CD4-positive, alpha-beta T cell treated with Interleukin-2 at 100 ng/mL for 4 hours (primary cell): ENCODE results near the gene WNT7A.

Experiments used
- DNase-seq: peaks from one replicate; pipeline ENCODE4 v3.0.0-alpha.2; 2020; ENCODE audit warnings: low spot score

Gene WNT7A

DNA sequence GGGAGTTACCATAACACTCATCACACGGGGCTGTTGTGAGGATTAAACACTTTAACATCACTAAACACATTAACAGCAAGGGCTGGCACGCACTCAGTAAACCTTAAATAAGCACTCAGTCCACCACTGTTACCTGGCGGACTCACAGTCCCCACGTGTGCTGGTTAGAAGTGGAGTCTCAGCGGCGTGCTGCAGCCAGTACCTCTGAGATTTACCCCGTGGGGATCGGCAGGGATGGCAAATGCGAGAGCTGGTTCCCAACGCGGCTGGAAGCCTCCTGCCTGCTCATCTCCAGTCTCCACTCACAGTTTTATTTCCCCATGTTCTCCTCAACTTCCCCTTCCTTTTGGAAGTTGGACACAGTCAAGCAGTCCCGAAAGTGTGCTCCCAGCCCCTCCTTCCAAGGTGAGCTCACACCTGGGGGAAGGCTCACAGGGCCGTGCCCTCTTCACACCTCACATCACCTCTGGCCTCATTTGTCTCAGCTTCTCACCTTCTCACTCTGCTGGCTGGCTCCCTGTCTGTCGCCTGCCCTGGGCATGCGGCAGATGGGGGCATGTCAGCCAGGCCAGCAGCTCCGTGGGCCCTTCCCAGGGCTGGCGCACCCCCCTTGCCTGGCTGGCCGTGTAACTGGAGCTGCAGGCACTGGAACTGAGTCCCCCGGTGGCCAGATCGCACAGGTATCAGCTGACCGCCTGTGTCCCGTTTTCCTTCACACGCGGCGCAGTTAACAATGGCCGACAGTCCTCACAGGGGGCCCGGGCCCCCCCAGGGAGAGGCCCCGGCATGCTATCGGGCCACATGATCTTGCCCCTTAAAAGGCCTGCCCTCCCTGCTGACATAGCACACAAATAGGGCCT is 87.1 kb downstream of the WNT7A start:
- no peak for DNase-seq

- DNase-seq = no peak
Measured at GRCh38 chr3:13792051-13792490, 87.8 kb downstream of the WNT7A start.

DNA sequence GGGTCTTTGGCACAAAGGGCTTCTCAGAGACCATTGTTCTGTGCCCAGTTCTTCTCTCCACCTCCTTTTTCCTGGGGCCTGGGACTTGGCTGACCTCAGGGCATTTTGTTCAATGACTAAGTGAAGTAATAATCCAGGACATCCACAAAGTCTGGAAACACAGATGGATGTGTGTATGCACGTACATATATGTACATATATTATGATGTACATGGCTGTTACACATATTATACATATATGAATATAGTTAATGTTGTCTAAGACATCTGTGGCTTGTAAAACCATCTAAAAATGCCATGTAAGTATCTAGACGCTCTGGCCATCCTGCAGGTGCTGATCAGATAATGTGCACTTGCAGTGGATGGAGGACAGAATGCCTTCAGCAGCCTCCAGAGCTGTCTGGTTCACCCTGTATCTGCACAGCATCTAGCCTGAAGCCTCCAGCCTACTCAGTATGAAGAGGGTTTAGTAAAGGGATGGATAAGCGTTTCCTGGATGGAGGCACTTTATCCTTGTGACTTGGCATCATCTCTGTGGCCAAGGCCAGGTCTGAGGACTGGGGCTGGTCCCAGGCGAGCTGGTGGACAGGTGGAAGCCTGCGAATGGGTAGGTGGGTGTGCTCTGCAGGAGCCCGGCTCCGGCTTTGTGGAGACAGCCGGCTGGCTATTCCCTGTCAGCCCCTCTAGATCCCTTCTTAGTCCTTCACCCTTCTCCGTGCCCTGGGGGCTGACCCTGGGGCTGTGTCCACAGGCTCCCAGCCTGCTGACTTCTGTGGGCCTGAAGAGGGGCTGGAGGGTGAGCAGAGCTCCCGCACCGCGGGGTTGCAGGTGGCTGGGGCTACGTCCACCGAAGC is 88.4 kb downstream of the WNT7A start:
- no peak for DNase-seq

DNA sequence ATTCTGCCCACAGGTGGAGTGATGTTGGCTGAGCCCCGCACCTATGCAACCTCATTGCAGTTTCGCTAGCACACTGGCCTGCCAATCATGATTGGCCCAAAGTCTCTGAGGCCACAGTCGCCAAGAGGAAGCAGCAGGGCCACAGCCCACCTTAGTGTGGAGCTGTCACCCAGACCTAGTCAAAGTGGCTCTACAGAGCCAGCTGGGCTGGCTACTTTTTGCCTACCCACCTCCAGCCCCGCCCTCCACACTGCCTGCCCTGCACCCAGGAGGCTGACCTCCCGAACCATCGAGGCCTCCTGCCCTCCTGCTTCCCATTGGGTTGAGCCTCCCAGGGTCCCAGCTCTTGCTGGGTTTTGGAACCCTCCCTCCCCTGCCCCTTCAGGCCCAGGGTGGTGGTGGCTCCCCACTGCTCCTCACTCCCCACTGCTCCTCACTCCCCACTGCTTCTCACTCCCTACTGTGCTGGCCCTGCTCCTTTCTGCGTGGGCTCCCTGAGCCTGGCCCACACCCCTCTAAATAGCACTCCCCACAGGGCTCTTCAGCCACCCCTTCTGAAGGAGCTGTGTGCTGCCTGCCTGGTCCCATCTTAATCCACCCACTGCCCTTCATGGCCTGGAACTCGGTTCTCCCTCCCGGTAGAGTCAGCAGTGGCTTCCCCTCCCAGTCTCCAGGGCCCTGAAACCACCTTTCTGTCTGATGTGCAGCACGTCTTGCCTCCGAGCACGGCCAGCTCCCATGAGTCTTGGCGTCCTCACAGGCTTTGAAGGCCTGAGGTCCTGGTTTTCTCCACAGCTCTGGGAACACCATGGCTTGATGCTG is 89.3 kb downstream of the WNT7A start:
- no peak for DNase-seq

GRCh38 chr3:13788522-13789424 is 91.1 kb downstream of the WNT7A start:
- no peak for DNase-seq

- DNase-seq = no peak
Measured at GRCh38 chr3:13787533-13788132, 92.2 kb downstream of the WNT7A start.

DNA sequence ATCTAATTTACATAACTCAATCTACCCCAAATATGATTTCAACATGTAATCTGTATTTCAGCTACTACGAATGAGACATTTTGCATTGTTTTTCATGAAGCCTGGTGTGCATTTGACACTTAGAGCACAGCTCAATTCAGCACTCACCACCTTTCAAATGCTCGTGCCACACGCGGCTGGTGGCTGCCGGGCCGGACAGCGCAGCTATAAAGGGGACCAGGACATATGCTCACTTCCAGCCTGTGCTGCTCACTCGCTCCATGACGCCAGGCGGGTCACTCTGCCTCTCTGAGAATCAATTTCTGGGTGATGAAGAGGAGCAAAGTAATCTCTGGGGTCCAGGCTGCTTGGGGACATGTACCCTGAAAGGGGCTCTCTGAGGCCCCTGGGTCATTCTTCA is 93.1 kb downstream of the WNT7A start:
- no peak for DNase-seq

DNA sequence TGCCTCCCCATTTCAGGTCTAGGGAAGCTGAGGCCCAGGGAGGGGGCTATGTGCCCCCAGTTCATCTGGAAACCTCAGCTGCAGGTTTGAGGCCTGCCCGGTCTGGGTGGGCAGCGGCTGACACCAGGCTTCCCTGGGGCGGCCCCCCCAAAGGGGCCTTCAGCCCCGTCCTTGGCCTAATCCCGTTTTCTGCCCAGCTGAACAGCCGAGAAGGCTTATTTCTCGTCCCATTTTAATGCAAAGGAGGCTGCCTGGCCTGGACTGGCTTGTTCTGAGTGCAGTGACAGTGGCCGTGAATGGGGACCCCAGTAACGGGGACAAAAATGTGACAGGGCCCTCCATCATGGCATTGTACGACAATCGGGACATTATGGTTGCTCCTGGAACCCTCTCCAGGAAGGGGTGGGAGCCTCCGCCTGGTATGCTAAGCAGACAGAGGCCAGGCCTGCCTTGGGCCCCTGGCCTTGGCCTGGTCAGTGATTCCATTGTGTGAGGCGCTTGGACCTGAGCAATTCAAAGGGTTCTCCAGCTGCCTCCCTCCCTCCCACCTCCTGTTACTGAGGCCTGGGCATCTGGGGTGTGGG is 93.9 kb downstream of the WNT7A start:
- no peak for DNase-seq

DNA sequence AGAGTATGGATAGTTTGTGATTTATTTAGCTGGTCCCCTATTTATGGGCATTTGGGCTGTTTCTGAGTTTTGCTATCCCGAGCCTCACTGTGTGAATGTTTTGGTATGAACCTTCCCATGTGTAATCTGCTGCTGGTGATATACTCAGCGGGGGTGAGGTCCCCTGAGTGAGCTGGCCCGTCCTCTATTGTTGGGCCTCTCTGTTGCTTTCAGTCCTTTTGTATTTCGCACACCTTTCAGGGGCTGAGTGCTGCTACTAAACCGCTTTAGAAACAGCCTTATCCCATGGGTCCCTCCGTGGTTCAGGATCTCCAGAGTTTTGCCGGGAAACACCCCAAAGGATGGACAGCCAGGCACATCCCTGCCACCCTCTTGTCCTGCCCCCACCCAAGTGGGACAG is 94.5 kb downstream of the WNT7A start:
- DNase-seq = no peak

- no peak for DNase-seq
Measured at GRCh38 chr3:13783476-13783875, 96.4 kb downstream of the WNT7A start.

DNA sequence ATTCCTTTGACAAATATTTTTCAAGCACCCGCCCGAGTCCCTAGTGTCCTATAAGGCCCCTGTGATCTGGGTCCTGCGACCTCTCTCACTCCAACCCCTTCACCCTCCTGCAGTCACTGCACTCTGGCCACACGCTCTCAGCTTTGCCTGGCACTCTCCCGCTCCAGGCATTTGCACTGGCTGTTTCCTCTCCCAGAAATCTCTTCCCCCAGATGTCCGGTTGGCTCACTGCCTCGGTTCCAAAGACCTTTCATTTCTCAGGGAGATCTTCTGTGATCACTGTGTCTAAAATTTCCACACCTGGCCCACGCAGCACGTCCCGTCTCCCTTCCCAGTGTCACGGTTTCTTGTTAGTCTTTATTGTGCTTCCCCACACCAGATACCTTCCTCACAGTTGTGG is 97.4 kb downstream of the WNT7A start:
- DNase-seq = no peak

GRCh38 chr3:13781417-13781816 is 98.5 kb downstream of the WNT7A start:
- no peak for DNase-seq

DNA sequence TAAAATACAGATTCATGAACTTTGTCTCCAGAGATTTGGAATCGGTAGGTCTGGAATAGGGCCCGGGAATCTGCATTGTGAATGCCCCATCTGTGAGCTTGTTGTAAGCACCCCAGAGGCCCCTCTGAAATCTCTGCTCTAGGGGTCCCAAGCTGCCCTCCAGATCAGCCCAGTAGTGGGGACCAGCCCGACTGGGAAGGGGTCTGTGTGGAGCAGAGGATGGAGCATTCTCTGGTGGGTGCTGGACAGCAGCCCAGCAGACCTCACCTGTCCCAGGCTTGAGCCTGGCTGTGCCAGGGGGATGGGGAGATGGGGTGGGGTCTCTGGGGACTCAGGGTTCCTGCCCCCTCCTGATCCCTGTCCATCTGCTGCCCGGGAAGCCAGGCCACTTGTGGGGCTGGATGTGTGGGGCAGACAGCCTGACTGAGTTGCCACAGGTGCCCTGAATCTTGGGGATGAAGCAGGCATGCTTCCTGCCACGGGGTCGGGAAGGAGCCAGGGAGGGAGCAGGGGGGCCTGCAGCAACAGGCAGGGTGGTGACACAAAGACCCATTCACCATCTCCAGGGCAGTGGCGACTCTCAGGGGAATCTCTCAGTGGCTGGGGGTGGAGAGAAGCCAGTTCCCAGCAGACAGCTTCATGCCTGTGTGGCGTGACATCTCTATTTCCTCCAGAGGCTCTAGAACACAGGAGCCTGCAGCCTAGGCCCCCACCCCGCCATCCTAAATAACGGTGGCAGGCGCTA is 99.3 kb downstream of the WNT7A start:
- DNase-seq = no peak

DNA sequence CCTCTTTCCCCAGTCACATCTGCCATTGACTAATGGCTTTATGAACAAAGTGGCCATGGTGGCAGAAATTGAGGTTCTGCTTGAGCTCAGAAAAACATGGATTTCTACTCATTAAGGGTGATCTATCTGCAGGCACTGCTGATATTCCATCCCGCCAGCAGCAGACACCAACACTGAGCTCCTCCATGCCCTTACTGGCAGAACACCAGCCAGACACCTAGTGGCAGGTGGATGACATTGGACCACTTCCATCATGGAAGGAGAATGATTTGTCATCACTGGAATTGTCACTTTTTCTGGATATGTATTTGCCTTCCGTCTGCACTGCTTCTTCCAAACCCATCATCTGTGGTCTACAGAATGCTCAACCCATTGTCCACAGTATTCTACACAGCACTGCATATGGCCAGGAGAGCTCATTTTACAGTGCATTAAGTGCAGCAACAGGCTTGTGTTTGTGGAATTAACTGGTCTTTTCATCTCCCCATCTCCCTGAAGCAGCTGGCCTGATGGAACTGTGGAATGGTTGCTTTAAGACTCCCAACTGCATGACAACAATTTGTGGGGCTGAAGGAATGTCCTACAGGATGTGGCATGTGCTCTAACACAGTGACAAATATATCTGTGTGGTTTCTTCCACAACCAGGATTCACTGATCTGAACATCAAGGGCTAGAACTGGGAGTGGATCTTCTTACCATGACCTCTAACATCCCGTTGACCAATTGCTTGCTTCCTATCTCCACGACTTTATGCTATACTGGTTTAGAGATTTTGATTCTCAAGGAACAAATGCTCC is 103.4 kb downstream of the WNT7A start:
- no peak for DNase-seq

DNA sequence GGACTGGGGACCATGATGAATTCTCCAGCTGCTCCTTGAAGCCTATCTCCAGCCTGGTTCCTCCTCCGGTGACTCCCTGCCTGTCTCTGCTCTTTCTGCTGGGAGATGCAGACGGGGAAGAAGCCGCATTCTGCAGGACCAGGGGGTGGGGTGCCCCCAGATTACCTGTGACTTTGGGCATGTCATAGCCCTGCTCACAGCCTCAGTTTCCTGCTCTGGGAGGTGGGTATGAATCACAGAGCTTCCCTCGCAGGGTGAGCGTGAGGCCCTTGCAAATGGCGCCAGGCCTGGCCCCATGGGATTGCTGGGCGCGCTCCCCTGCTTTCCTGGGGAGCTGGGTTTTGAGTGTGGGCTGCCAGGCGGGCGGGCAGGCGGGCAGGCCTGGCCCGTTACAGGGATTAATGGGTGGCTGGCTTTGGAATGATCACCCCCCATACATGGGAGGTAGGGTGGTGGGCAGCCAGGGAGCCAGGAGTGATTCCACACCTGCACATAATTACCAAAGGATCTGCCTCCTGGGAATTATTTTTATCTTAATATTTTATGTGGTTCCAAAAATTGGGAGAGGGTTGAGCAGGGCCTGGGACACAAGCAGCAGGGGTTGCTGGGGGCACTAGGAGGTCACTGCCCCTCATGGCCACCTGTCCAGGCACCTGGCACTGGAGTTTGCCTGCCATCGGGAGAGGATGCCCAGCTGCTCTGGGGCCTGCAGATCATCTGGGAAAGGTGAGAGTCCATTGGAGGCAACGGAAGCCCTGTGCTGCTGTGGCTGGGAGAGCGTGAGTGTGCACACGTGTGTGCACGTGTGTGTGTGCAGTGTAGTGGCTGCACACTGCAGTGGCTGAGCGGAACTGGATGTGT is 106.8 kb downstream of the WNT7A start:
- no peak for DNase-seq

DNA sequence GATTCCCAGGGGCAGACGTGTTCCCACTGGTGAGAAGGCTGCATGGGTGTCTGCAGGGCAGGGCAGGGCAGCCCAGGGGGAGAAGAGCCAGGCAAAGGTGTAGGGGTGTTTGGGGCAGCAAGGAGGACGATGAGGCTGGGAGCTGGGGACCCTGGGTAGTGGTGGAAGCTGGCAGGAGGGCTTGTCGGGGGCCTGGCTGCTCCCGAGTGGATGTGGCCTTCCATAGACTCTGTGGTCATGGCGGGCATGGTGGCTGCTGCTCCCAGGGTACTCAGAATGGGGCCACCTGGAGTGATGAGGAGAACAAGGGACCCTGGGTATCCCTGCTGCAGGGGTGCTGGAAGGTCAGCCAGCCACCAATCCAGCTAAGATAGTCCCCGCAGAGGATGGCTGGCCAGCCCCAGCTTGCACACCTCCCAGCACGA is 107.5 kb downstream of the WNT7A start:
- DNase-seq = no peak

GRCh38 chr3:13771496-13771895 is 108.4 kb downstream of the WNT7A start:
- DNase-seq = no peak
